HG02798 (cell line): ENCODE measurements around the gene CTNNAL1.

Source experiments
- ATAC-seq: cut with Tn5 transposase; IDR thresholded peaks from one replicate; pipeline ENCODE4 v1.9.1; 2021; ENCODE audit warnings: mild to moderate bottlenecking; ENCODE audit not compliant: unreplicated experiment, poor library complexity

The CTNNAL1 gene

GRCh38 chr9:108894225-108894997 is 118.9 kb downstream of the CTNNAL1 start:
- no peak for ATAC-seq
